B cell (primary cell): ENCODE results near the gene TMEM176A.

Experiments used
- CTCF ChIP-seq: fragments of 200-600 bp; IDR thresholded peaks from one replicate; pipeline ENCODE4 v1.8.0; 2022; ENCODE audit warnings: antibody characterized with exemption, mild to moderate bottlenecking
- EZH2 ChIP-seq: IDR thresholded peaks from 2 replicates; pipeline ENCODE4 v1.6.1; 2012; ENCODE audit warnings: borderline replicate concordance, low read depth, mild to moderate bottlenecking, moderate library complexity, low read length; ENCODE audit not compliant: insufficient read depth, poor library complexity, severe bottlenecking

DNA sequence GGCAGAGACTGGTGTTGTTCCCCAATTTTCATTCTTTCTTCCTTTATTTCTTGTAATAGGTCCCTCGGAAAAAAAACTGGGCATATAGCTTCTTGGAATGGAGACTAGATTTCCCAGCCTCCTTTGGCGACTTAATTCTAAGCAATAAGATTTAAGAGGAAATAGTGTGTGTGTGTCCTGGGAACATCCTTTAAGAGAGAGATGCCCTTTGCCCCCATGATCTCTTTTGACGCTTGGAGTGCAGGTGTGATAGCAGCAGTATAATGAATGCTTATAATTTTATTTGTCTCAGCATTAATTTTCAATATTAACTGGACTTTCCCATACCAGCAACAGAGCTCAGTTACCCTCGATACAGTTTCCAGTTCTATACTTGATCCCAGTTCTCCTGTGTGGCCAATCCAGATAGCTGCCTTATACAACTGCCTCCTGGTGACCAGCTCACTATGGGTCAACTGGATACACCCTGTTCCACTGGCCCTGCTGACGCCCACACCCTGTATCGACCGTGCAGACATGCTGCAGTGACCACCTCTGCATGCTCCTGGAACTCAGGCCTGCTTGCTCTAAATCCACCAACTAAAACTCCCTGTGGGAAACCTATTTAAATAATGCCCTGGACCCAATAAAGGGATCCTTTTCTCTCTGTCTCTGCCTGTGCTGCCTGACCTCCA is 13.9 kb downstream of the TMEM176A start:
- TF ChIP-seq EZH2 = no peak
- TF ChIP-seq CTCF = no peak
